SK-N-SH (cell line): Measurements from ENCODE around the gene APH1B. TPM values are rescaled to one million over a fixed set of nuclear protein-coding genes. Genes with fewer than 3 reads are reported as not detected.

ENCODE experiments used
- CTCF ChIA-PET: fragments of 300-600, 350-600 bp; formaldehyde crosslinking; extraction: SDS; loops from one replicate; lab custom pipeline; 2021; lab: Yijun Ruan, JAX
- POLR2A ChIA-PET: fragments of 350-600 bp; sonication (Branson Sonifier 250); formaldehyde crosslinking; extraction: SDS; loops from one replicate; lab custom pipeline; 2020; ENCODE audit warnings: antibody characterized with exemption, inconsistent platforms; lab: Yijun Ruan, JAX
- DNase-seq: peaks from one replicate; pipeline ENCODE4 v3.0.0; 2012
- H2AFZ ChIP-seq: fragments of 200-600 bp; sonication (generic); 2 replicates; pipeline ENCODE4 v1.8.1; 2016; ENCODE audit warnings: antibody characterized with exemption, mild to moderate bottlenecking, low read depth
- H3F3A ChIP-seq: fragments of 200-600 bp; sonication (generic); replicated peaks from 2 replicates; pipeline ENCODE3; 2016; ENCODE audit warnings: antibody characterized with exemption, mild to moderate bottlenecking; ENCODE audit not compliant: insufficient read depth
- H3K27ac ChIP-seq, 2 experiments: fragments of 200-500 bp in 1 of 2; fragments of 200-600 bp in 1 of 2; sonication (Bioruptor generic) in 1 of 2; sonication (generic), shearing (Covaris generic) in 1 of 2; 2 replicates each; pipeline versions ENCODE4 v1.5.1 to v1.6.1; 2014 to 2016; ENCODE audit warnings: low read depth in 2 of 2, inconsistent platforms in 1 of 2, low read length in 1 of 2, mild to moderate bottlenecking in 1 of 2, mixed read lengths in 1 of 2
- H3K27me3 ChIP-seq: fragments of 200-600 bp; sonication (generic), shearing (Covaris generic); 2 replicates; pipeline ENCODE4 v1.6.1; 2016; ENCODE audit warnings: mixed run types; ENCODE audit not compliant: insufficient read depth
- H3K36me3 ChIP-seq, 2 experiments: fragments of 200-500 bp in 1 of 2; fragments of 200-600 bp in 1 of 2; sonication (Bioruptor generic) in 1 of 2; sonication (generic) in 1 of 2; replicated peaks in 1 of 2; 2 replicates each; pipeline versions ENCODE3 to v1.5.1; 2014 to 2016; ENCODE audit warnings: low read length in 1 of 2, mild to moderate bottlenecking in 1 of 2; ENCODE audit not compliant: insufficient read depth in 2 of 2, control insufficient read depth in 1 of 2
- H3K4me1 ChIP-seq, 2 experiments: fragments of 200-500 bp in 1 of 2; fragments of 200-600 bp in 1 of 2; sonication (Bioruptor generic) in 1 of 2; sonication (generic), shearing (Covaris generic) in 1 of 2; 2 replicates each; pipeline versions ENCODE4 v1.5.1 to v1.6.1; 2014 to 2016; ENCODE audit warnings: low read depth in 1 of 2, low read length in 1 of 2, mixed run types in 1 of 2; ENCODE audit not compliant: insufficient read depth in 2 of 2, control insufficient read depth in 1 of 2
- H3K4me2 ChIP-seq: fragments of 200-600 bp; sonication (generic), shearing (Covaris generic); 2 replicates; pipeline ENCODE4 v1.6.1; 2017; ENCODE audit warnings: mixed run types
- H3K4me3 ChIP-seq, 2 experiments: fragments of 200-500 bp in 1 of 2; fragments of 200-600 bp in 1 of 2; sonication (Bioruptor generic) in 1 of 2; sonication (generic), shearing (Covaris generic) in 1 of 2; 2 replicates each; pipeline versions ENCODE4 v1.5.1 to v1.8.1; 2014 to 2016; ENCODE audit warnings: low read depth in 2 of 2, inconsistent platforms in 1 of 2, low read length in 1 of 2, mild to moderate bottlenecking in 1 of 2, mixed read lengths in 1 of 2, moderate library complexity in 1 of 2
- H3K79me2 ChIP-seq: fragments of 200-600 bp; sonication (generic); 2 replicates; pipeline ENCODE4 v1.8.1; 2017; ENCODE audit warnings: mild to moderate bottlenecking; ENCODE audit not compliant: insufficient read depth
- H3K9ac ChIP-seq: fragments of 200-600 bp; sonication (generic); 2 replicates; pipeline ENCODE4 v1.6.1; 2017; ENCODE audit warnings: mixed run types
- H3K9me2 ChIP-seq: fragments of 200-600 bp; sonication (generic); 2 replicates; pipeline ENCODE4 v1.6.1; 2017; ENCODE audit warnings: mixed run types
- H3K9me3 ChIP-seq: fragments of 200-600 bp; sonication (generic); 2 replicates; pipeline ENCODE4 v1.6.1; 2017; ENCODE audit warnings: mixed run types, mild to moderate bottlenecking, moderate library complexity
- H4K20me1 ChIP-seq: fragments of 200-600 bp; sonication (generic); 2 replicates; pipeline ENCODE4 v1.6.1; 2017; ENCODE audit warnings: mild to moderate bottlenecking, mixed run types; ENCODE audit not compliant: insufficient read depth
- FOXM1 ChIP-seq: IDR thresholded peaks from 2 replicates; pipeline ENCODE4 v1.4.0; 2012; ENCODE audit warnings: low read depth, mild to moderate bottlenecking
- GATA2 ChIP-seq: sonication (generic); formaldehyde crosslinking; IDR thresholded peaks from 2 replicates; pipeline ENCODE4 v1.5.0; 2020; ENCODE audit warnings: mild to moderate bottlenecking, missing genetic modification reagents
- JUND ChIP-seq: IDR thresholded peaks from 2 replicates; pipeline ENCODE4 v1.4.0; 2012
- RAD21 ChIP-seq: IDR thresholded peaks from 2 replicates; pipeline ENCODE4 v1.6.1; 2012; ENCODE audit warnings: mild to moderate bottlenecking, low read length
- RFX5 ChIP-seq: IDR thresholded peaks from 2 replicates; pipeline ENCODE4 v1.6.1; 2012; ENCODE audit warnings: mild to moderate bottlenecking, improper control_type of control experiment, low read length
- RXRA ChIP-seq: IDR thresholded peaks from 2 replicates; pipeline ENCODE4 v1.4.0; 2012; ENCODE audit warnings: low read depth, mild to moderate bottlenecking, borderline replicate concordance
- SMC3 ChIP-seq: IDR thresholded peaks from 2 replicates; pipeline ENCODE4 v1.6.1; 2012; ENCODE audit warnings: low read depth, low read length, improper control_type of control experiment
- WGBS: methylation state at CpG from one replicate; pipeline ENCODE4 v1.1.6; 2017; ENCODE audit warnings: low lambda C conversion rate; 5-methylcytosine and 5-hydroxymethylcytosine counted together
- polyA plus RNA-seq, 3 experiments: library from polyadenylated mRNA; depleted of rRNA; stranded (reverse); fragments of >200 nt; gene quantifications; 2 replicates each; pipeline ENCODE4 v1.2.3, GENCODE V29; 2012
- TF ChIP-seq, protein P1 (sequence below): fragments of 150-350 bp; IDR thresholded peaks from 2 replicates; pipeline ENCODE4 v1.6.1; 2016; ENCODE audit warnings: mild to moderate bottlenecking, low read depth, low read length
- TF ChIP-seq, protein P2 (sequence below): IDR thresholded peaks from 2 replicates; pipeline ENCODE4 v1.4.0; 2012; ENCODE audit warnings: low read depth, borderline replicate concordance

APH1B gene
- polyA plus RNA-seq, 1 of the 3 experiments (the other 2 are of a cell fraction) = 7.6 TPM

DNA sequence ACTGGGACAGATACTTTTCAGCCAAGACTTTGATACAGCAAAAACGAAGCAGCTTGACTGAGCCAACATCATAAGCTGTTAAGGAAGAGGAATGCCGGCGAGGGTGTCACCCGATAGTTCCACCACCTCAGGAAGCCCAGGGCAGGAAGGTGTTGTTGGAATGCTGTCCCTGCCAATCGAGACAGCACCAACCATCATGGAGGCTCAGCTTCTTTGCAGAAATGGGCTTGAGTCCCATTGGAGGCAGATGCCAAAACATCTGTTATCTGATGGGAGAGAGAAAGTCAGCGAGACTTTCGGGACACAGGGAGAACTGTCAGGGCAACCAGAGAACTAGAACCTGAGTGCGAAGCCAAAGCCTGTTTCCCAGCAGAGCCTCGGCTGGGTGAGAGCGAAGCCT lies 53.5 kb downstream of the APH1B start:
- WGBS = 94% methylated on average over 10 of the region's 10 CpGs
- CTCF ChIA-PET = interaction anchor here (1.1 kb wide), 1 partner anchor 28 kb away, joined by 3 read pairs; no protein-coding TSS in a partner anchor
- POLR2A ChIA-PET = no interaction called here

DNA sequence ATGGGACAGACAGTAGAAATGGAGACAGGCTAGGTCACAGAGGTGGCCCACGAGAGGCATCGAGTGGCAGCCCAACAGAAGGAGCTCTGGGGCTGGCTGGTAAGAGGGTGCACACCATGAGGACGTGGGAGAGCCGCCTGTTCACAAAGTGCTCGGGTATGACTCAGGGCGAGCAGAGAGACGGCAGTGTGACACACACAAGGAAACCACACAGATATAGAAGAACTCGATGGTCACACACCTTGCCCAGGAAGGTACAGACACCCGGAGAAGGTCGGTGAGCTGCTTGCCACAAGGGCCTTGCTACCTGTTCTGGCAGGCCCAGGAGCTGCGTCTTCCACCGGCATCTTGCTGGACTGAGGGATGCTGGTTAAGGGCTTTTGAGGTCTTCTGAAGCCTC lies 54.1 kb downstream of the APH1B start:
- no peak overlapping the region for H2AFZ ChIP-seq
- H3K9me3 ChIP-seq = no peaks in the 10 kb centered on the region
- H3K9ac ChIP-seq = no peak overlapping the region
- ChIA-PET CTCF (interaction anchor here (1.4 to 1.6 kb wide), 2 partner anchors 18 to 71 kb away, joined by 3 to 4 read pairs; no protein-coding TSS in a partner anchor), POLR2A (no interaction called here)
- 92% methylated on average over 11 of the region's 12 CpGs for WGBS
- H3K4me2 ChIP-seq = no peak overlapping the region
- no peaks in the 10 kb centered on the region for H4K20me1 ChIP-seq
- no peaks in the 10 kb centered on the region for H3K79me2 ChIP-seq
- peaks cover 13% of the 10 kb centered on the region for H3F3A ChIP-seq
- H3K27ac ChIP-seq = no peak overlapping the region
- H3K4me1 ChIP-seq = peaks cover 11 to 14% of the 10 kb centered on the region in 2 experiments; a peak in 3 of 4 replicates
- no peaks in the 10 kb centered on the region for H3K9me2 ChIP-seq
- DNase-seq = no peak
- no peak overlapping the region for H3K4me3 ChIP-seq
- no peaks in the 10 kb centered on the region for H3K36me3 ChIP-seq
- no peaks in the 10 kb centered on the region for H3K27me3 ChIP-seq
- TF ChIP-seq RXRA (no peak), SMC3 (no peak), GATA2 (no peak), FOXM1 (no peak), RAD21 (no peak), JUND (no peak)
- TF ChIP-seq, protein P1, sequence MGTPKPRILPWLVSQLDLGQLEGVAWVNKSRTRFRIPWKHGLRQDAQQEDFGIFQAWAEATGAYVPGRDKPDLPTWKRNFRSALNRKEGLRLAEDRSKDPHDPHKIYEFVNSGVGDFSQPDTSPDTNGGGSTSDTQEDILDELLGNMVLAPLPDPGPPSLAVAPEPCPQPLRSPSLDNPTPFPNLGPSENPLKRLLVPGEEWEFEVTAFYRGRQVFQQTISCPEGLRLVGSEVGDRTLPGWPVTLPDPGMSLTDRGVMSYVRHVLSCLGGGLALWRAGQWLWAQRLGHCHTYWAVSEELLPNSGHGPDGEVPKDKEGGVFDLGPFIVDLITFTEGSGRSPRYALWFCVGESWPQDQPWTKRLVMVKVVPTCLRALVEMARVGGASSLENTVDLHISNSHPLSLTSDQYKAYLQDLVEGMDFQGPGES = no peak
- TF ChIP-seq, protein P2, sequence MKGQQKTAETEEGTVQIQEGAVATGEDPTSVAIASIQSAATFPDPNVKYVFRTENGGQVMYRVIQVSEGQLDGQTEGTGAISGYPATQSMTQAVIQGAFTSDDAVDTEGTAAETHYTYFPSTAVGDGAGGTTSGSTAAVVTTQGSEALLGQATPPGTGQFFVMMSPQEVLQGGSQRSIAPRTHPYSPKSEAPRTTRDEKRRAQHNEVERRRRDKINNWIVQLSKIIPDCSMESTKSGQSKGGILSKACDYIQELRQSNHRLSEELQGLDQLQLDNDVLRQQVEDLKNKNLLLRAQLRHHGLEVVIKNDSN = no peak

More for the DNA sequence above, 53.5 kb downstream of the APH1B start:
- no peak overlapping the region for H3K4me2 ChIP-seq
- TF ChIP-seq GATA2 = no peak
- TF ChIP-seq RFX5 = no peak
- no peak overlapping the region for H2AFZ ChIP-seq
- H3K36me3 ChIP-seq = no peaks in the 10 kb centered on the region
- H4K20me1 ChIP-seq = no peaks in the 10 kb centered on the region
- no peak overlapping the region for H3K4me3 ChIP-seq
- no peak overlapping the region for H3K9ac ChIP-seq
- H3K27me3 ChIP-seq = no peaks in the 10 kb centered on the region
- H3K9me2 ChIP-seq = no peaks in the 10 kb centered on the region
- no peaks in the 10 kb centered on the region for H3K79me2 ChIP-seq
- no peak for DNase-seq
- H3K9me3 ChIP-seq = no peaks in the 10 kb centered on the region
- H3K4me1 ChIP-seq = peaks cover 11 to 14% of the 10 kb centered on the region in 2 experiments; a peak in 3 of 4 replicates
- H3K27ac ChIP-seq = no peak overlapping the region
- H3F3A ChIP-seq = peaks cover 13% of the 10 kb centered on the region
